Measurements from ENCODE around the gene THUMPD3.

Gene THUMPD3

GRCh38 chr3:9415485-9416138 lies 52.8 kb downstream of the THUMPD3 start:
- H3K9me3 ChIP-seq (ENCODE audit: control insufficient read depth, low read length): no peaks in the 10 kb centered on the region
- H3K4me3 ChIP-seq (ENCODE audit: low read depth, low read length): no peak overlapping the region
- H3K4me2 ChIP-seq (ENCODE audit: low read length): no peak overlapping the region
- no peaks in the 10 kb centered on the region for H3K27me3 ChIP-seq (ENCODE audit: control insufficient read depth, insufficient read depth, low read length)
- no peak overlapping the region for H3K9ac ChIP-seq
- no peak overlapping the region for H2AFZ ChIP-seq
- peaks cover 65% of the 10 kb centered on the region for H3K79me2 ChIP-seq
- H3K27ac ChIP-seq: no peak overlapping the region
- no peak for TF ChIP-seq CTCF (IDR thresholded peaks at IDR 0.05)
- H3K36me3 ChIP-seq (ENCODE audit: control insufficient read depth, insufficient read depth, low read length): no peaks in the 10 kb centered on the region
- H3K4me1 ChIP-seq: peaks cover under 1% of the 10 kb centered on the region

GRCh38 chr3:9416139-9416780 lies 53.4 kb downstream of the THUMPD3 start:
- H3K9me3 ChIP-seq (ENCODE audit: control insufficient read depth, low read length): no peaks in the 10 kb centered on the region
- TF ChIP-seq CTCF (IDR thresholded peaks at IDR 0.05): no peak
- H3K9ac ChIP-seq: no peak overlapping the region

GRCh38 chr3:9420850-9421549 lies 58.1 kb downstream of the THUMPD3 start:
- Histone ChIP-seq H3K9me3 (ENCODE audit: control insufficient read depth, low read length) (no peaks in the 10 kb centered on the region), H3K27me3 (ENCODE audit: control insufficient read depth, insufficient read depth, low read length) (no peaks in the 10 kb centered on the region), H3K27ac (peak overlapping the region; percentile 13), H3K79me2 (peaks cover 37% of the 10 kb centered on the region), H3K4me1 (peaks cover 24% of the 10 kb centered on the region), H3K36me3 (ENCODE audit: control insufficient read depth, insufficient read depth, low read length) (no peaks in the 10 kb centered on the region), H3K4me3 (ENCODE audit: low read depth, low read length) (no peak overlapping the region), H2AFZ (no peak overlapping the region), H3K4me2 (ENCODE audit: low read length) (no peak overlapping the region), H3K9ac (no peak overlapping the region)
- TF ChIP-seq CTCF (IDR thresholded peaks at IDR 0.05): no peak

More at GRCh38 chr3:9416139-9416780, 53.4 kb downstream of the THUMPD3 start:
- no peaks in the 10 kb centered on the region for H3K36me3 ChIP-seq (ENCODE audit: control insufficient read depth, insufficient read depth, low read length)
- H3K27ac ChIP-seq: no peak overlapping the region
- H3K4me3 ChIP-seq (ENCODE audit: low read depth, low read length): no peak overlapping the region
- peaks cover 64% of the 10 kb centered on the region for H3K79me2 ChIP-seq
- H3K4me2 ChIP-seq (ENCODE audit: low read length): no peak overlapping the region
- H2AFZ ChIP-seq: no peak overlapping the region
- H3K27me3 ChIP-seq (ENCODE audit: control insufficient read depth, insufficient read depth, low read length): no peaks in the 10 kb centered on the region
- peaks cover 7% of the 10 kb centered on the region for H3K4me1 ChIP-seq

- H3K9ac ChIP-seq: no peak overlapping the region
- peak overlapping the region; percentile 84 for H3K27ac ChIP-seq
- H3K36me3 ChIP-seq (ENCODE audit: control insufficient read depth, insufficient read depth, low read length): no peaks in the 10 kb centered on the region
- H3K4me3 ChIP-seq (ENCODE audit: low read depth, low read length): no peak overlapping the region
- peaks cover 36% of the 10 kb centered on the region for H3K79me2 ChIP-seq
- peaks cover 25% of the 10 kb centered on the region for H3K4me1 ChIP-seq
- H3K9me3 ChIP-seq (ENCODE audit: control insufficient read depth, low read length): no peaks in the 10 kb centered on the region
- peak overlapping the region; percentile 34 for H2AFZ ChIP-seq
- peak overlapping the region; percentile 34 for H3K4me2 ChIP-seq (ENCODE audit: low read length)
- peak; percentile 57 for TF ChIP-seq CTCF (IDR thresholded peaks at IDR 0.05)
- no peaks in the 10 kb centered on the region for H3K27me3 ChIP-seq (ENCODE audit: control insufficient read depth, insufficient read depth, low read length)
Measured at GRCh38 chr3:9422712-9423424, 60.0 kb downstream of the THUMPD3 start.
